Parathyroid adenoma (tissue), 2 donors: ENCODE results near the gene DNAH12.
A peak's percentile ranks its signal among the peaks of the same experiment; 100 is the strongest.

Experiments
- H2AFZ ChIP-seq: fragments of 300-600 bp; sonication (generic); one replicate; pipeline ENCODE4 v1.7.0; 2017; ENCODE audit warnings: antibody characterized with exemption, mild to moderate bottlenecking
- H3K27ac ChIP-seq: fragments of 300-600 bp; sonication (generic); one replicate; pipeline ENCODE4 v1.7.0; 2017
- H3K27me3 ChIP-seq: fragments of 300-600 bp; sonication (generic); one replicate; pipeline ENCODE4 v1.7.0; 2017; ENCODE audit warnings: low read length; ENCODE audit not compliant: control insufficient read depth, insufficient read depth
- H3K36me3 ChIP-seq: fragments of 300-600 bp; sonication (generic); one replicate; pipeline ENCODE4 v1.7.0; 2017; ENCODE audit warnings: low read length; ENCODE audit not compliant: control insufficient read depth, insufficient read depth
- H3K4me1 ChIP-seq: fragments of 300-600 bp; sonication (generic); one replicate; pipeline ENCODE4 v1.7.0; 2017; ENCODE audit warnings: control low read depth
- H3K4me2 ChIP-seq: fragments of 300-600 bp; sonication (generic); one replicate; pipeline ENCODE4 v1.7.0; 2017; ENCODE audit warnings: low read length
- H3K4me3 ChIP-seq: fragments of 300-600 bp; sonication (generic); one replicate; pipeline ENCODE4 v1.7.0; 2017; ENCODE audit warnings: low read depth, low read length
- H3K79me2 ChIP-seq: fragments of 300-600 bp; sonication (generic); one replicate; pipeline ENCODE4 v1.7.0; 2017; ENCODE audit warnings: control low read depth
- H3K9ac ChIP-seq: fragments of 300-600 bp; sonication (generic); one replicate; pipeline ENCODE4 v1.7.0; 2017; ENCODE audit warnings: mild to moderate bottlenecking
- H3K9me3 ChIP-seq: fragments of 300-600 bp; sonication (generic); one replicate; pipeline ENCODE4 v1.7.0; 2017; ENCODE audit warnings: low read length; ENCODE audit not compliant: control insufficient read depth
- TF ChIP-seq, protein P1 (sequence below): fragments of 300-600 bp; sonication (generic); IDR thresholded peaks from one replicate; pipeline ENCODE4 v1.7.0; 2017; ENCODE audit warnings: antibody characterized with exemption, mild to moderate bottlenecking
- donor health status: primary hyperparathyroidism.

Gene DNAH12, protein sequence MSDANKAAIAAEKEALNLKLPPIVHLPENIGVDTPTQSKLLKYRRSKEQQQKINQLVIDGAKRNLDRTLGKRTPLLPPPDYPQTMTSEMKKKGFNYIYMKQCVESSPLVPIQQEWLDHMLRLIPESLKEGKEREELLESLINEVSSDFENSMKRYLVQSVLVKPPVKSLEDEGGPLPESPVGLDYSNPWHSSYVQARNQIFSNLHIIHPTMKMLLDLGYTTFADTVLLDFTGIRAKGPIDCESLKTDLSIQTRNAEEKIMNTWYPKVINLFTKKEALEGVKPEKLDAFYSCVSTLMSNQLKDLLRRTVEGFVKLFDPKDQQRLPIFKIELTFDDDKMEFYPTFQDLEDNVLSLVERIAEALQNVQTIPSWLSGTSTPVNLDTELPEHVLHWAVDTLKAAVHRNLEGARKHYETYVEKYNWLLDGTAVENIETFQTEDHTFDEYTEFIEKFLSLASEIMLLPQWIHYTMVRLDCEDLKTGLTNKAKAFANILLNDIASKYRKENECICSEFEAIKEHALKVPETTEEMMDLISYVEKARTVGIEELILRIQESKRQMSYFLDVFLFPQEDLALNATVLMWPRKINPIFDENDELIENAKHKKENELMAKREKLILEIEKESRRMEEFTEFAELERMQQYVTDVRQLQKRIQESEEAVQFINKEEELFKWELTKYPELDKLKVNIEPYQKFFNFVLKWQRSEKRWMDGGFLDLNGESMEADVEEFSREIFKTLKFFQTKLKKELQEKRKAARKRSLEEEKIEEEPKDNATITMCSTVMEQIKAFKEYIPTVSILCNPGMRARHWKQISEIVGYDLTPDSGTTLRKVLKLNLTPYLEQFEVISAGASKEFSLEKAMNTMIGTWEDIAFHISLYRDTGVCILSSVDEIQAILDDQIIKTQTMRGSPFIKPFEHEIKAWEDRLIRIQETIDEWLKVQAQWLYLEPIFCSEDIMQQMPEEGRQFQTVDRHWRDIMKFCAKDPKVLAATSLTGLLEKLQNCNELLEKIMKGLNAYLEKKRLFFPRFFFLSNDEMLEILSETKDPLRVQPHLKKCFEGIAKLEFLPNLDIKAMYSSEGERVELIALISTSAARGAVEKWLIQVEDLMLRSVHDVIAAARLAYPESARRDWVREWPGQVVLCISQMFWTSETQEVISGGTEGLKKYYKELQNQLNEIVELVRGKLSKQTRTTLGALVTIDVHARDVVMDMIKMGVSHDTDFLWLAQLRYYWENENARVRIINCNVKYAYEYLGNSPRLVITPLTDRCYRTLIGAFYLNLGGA (N-terminal part only)

DNA sequence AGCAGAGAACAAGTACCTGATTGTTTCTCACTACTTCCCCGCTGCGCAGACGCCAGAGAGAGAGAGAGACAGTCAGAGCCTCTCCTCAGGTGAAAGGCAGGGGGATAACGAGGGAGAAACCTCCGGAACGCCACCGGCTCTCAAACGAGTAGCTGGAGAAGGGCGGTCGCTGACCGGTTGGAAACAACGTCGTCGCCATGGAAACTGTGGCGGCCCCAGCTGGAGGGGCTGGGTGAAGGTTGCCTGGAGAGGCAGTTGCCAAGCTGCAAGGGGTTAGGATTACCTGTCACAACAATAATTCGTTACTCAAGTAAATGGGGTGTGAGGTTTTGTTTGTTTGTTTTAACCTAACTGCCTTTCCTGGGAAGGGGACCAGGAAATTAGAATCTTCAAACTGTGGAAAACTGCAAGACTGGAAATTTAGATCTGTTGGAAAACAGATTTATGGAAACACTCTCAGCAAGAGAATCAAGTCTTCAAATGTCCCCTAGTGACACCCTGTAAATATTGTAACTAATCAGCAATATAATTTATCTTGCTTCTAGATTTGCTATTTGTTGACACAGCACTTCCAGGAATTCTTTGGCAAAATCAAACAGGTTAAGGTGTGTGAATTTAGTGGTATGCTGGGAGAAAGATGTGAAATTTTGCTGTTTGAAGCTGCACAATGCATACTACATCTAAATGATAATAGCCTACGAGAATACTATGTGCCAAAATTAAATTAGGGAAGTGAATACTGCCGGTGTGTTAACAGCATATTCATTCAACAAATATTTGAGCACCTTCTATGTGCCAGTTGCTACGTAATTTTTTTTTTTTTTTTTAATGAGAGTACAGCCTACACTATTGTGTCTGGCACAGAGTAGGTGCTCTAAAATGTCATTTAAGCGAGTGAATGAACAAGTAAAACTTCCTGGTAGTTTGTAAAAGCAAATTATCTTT is at the start of gene DNAH12:
Gene DNAH12 (minus strand): TSS at position 164 of the 945 bp plus-strand sequence. CDS start 1,474 bp downstream, outside the sequence.
- no peak within 1 kb of the TSS for H3K9ac ChIP-seq
- TF ChIP-seq, protein P1, sequence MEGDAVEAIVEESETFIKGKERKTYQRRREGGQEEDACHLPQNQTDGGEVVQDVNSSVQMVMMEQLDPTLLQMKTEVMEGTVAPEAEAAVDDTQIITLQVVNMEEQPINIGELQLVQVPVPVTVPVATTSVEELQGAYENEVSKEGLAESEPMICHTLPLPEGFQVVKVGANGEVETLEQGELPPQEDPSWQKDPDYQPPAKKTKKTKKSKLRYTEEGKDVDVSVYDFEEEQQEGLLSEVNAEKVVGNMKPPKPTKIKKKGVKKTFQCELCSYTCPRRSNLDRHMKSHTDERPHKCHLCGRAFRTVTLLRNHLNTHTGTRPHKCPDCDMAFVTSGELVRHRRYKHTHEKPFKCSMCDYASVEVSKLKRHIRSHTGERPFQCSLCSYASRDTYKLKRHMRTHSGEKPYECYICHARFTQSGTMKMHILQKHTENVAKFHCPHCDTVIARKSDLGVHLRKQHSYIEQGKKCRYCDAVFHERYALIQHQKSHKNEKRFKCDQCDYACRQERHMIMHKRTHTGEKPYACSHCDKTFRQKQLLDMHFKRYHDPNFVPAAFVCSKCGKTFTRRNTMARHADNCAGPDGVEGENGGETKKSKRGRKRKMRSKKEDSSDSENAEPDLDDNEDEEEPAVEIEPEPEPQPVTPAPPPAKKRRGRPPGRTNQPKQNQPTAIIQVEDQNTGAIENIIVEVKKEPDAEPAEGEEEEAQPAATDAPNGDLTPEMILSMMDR: no peak

DNA sequence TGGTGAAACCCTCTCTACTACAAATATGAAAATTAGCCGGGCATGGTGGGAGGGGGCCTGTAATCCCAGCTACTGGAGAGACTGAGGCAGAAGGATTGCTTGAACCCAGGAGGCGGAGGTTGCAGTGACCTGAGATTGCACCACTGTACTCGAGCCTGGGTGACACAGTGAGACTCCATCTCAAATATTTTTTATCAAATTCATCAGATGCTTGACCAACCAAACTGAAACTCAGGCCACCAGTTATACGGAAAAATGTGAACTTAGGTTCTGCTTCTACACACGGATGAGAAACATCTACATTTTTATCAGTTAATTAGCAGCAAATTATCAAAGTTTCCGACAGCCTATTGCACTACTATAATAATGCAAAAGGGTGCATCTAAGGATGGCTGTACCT is 48.2 kb upstream of the DNAH12 start:
- TF ChIP-seq, protein P1: no peak
- H3K9ac ChIP-seq: no peak overlapping the region
- H2AFZ ChIP-seq: no peak overlapping the region
- H3K4me1 ChIP-seq: peaks cover 10% of the 10 kb centered on the region
- no peak overlapping the region for H3K4me3 ChIP-seq
- no peak overlapping the region for H3K27ac ChIP-seq
- no peak overlapping the region for H3K4me2 ChIP-seq
- no peaks in the 10 kb centered on the region for H3K9me3 ChIP-seq
- H3K36me3 ChIP-seq: no peaks in the 10 kb centered on the region
- no peaks in the 10 kb centered on the region for H3K27me3 ChIP-seq
- peaks cover 59% of the 10 kb centered on the region for H3K79me2 ChIP-seq

More for the DNA sequence above, at the start of gene DNAH12:
- Histone ChIP-seq H2AFZ (peak within 1 kb of the TSS; percentile 67), H3K4me1 (peaks cover 5% of the 10 kb centered on the region), H3K36me3 (no peaks in the 10 kb centered on the region), H3K4me2 (peak within 1 kb of the TSS; percentile 93), H3K9me3 (no peaks in the 10 kb centered on the region), H3K27me3 (no peaks in the 10 kb centered on the region), H3K27ac (peak within 1 kb of the TSS; percentile 53), H3K79me2 (no peaks in the 10 kb centered on the region), H3K4me3 (peak within 1 kb of the TSS; percentile 61)

DNA sequence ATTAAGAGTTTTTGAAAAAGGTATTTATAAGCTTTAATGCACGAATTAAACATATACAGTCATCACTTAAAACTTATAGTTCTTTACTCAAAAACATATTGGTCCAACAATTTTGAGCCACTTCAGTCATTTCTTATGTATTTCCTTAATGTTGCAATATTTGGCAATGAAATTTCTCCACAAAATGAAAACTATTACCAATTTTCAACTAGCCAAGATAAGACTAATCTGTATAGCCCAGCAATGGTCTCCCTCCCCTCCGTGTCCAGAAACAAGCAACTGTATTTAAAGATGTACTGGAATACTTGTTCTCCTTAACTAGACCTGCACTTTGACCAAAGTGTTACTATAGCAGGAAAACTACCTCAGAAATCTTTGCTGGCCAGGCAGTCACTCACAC is 43.8 kb upstream of the DNAH12 start:
- Histone ChIP-seq H3K36me3 (no peaks in the 10 kb centered on the region), H2AFZ (no peak overlapping the region), H3K9ac (no peak overlapping the region), H3K4me1 (peaks cover 7% of the 10 kb centered on the region), H3K4me3 (no peak overlapping the region), H3K4me2 (no peak overlapping the region), H3K9me3 (no peaks in the 10 kb centered on the region), H3K27ac (no peak overlapping the region), H3K27me3 (no peaks in the 10 kb centered on the region), H3K79me2 (peaks cover 68% of the 10 kb centered on the region)
- TF ChIP-seq, protein P1: no peak

DNA sequence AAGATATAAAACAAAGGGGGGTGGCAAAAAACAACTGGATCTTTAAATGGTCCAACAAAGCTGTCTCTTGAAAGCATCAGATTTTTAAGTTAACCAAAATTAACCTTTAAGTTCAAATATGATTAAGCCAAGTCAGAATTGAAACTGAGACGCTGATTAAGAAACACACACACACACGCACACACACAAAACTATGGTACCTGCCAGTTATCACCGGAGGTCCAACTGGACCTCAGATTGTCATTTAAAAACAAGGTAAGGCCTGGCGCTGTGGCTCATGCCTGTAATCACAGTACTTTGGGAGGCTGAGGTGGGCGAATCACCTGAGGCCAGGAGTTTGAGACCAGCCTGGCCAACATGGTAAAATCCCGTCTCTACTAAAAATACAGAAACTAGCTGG is 42.6 kb upstream of the DNAH12 start:
- Histone ChIP-seq H3K27me3 (no peaks in the 10 kb centered on the region), H3K9me3 (no peaks in the 10 kb centered on the region), H3K9ac (no peak overlapping the region), H3K27ac (no peak overlapping the region), H3K4me3 (peak overlapping the region; percentile 1), H3K36me3 (no peaks in the 10 kb centered on the region), H3K4me2 (no peak overlapping the region), H3K79me2 (peaks cover 65% of the 10 kb centered on the region), H2AFZ (no peak overlapping the region), H3K4me1 (peaks cover 5% of the 10 kb centered on the region)
- TF ChIP-seq, protein P1: no peak
